Ascending aorta (tissue), 2 donors: ENCODE data around the gene PRPF31. TPM values are rescaled to one million over a fixed set of nuclear protein-coding genes. Genes with fewer than 3 reads are reported as not detected.
A peak's percentile ranks its signal among the peaks of the same experiment; 100 is the strongest.

Experiments
- DNase-seq, 2 donors: peaks; one replicate each; pipeline ENCODE4 v3.0.0-alpha.2; 2019; ENCODE audit warnings: low spot score in 2 of 2
- H3K27ac ChIP-seq, 2 donors: fragments of 200-600 bp; sonication (generic); one replicate each; pipeline ENCODE4 v1.5.1; 2016 to 2017; ENCODE audit warnings: mild to moderate bottlenecking in 1 of 2
- H3K27me3 ChIP-seq: fragments of 200-600 bp; sonication (generic); one replicate; pipeline ENCODE4 v1.5.1; 2017
- H3K36me3 ChIP-seq, 2 donors: fragments of 200-600 bp; sonication (generic); one replicate each; pipeline ENCODE4 v1.5.1; 2016
- H3K4me1 ChIP-seq, 2 donors: fragments of 200-600 bp; sonication (generic); one replicate each; pipeline ENCODE4 v1.5.1; 2016 to 2017; ENCODE audit warnings: mild to moderate bottlenecking in 1 of 2
- H3K4me3 ChIP-seq, 2 donors: fragments of 200-600 bp; sonication (generic); one replicate each; pipeline ENCODE4 v1.5.1; 2016 to 2017; ENCODE audit warnings: mild to moderate bottlenecking in 1 of 2
- H3K9me3 ChIP-seq, 2 donors: fragments of 200-600 bp; sonication (generic); one replicate each; pipeline ENCODE4 v1.5.1; 2016
- intact Hi-C: fragments of 100-400 bp; cut with DNase I; formaldehyde crosslinking; loops from one replicate; pipeline ENCODE4 v1.15.1; 2023
- total RNA-seq: library from RNA; depleted of rRNA; stranded (reverse); fragments of >200 nt; gene quantifications from one replicate; pipeline ENCODE4 v1.1.0, GENCODE V29; 2016
- TF ChIP-seq, protein P1 (sequence below), 3 experiments: fragments of 200-600 bp in 2 of 3; fragments of 450-650 bp in 1 of 3; sonication (generic) in 2 of 3; IDR thresholded peaks; one replicate each; pipeline ENCODE4 v1.5.1; 2016 to 2019; ENCODE audit warnings: antibody characterized with exemption in 3 of 3, mild to moderate bottlenecking in 1 of 3, moderate library complexity in 1 of 3

Gene PRPF31
- total RNA-seq, 1 donor from 2014 or later = 84.1 TPM

DNA sequence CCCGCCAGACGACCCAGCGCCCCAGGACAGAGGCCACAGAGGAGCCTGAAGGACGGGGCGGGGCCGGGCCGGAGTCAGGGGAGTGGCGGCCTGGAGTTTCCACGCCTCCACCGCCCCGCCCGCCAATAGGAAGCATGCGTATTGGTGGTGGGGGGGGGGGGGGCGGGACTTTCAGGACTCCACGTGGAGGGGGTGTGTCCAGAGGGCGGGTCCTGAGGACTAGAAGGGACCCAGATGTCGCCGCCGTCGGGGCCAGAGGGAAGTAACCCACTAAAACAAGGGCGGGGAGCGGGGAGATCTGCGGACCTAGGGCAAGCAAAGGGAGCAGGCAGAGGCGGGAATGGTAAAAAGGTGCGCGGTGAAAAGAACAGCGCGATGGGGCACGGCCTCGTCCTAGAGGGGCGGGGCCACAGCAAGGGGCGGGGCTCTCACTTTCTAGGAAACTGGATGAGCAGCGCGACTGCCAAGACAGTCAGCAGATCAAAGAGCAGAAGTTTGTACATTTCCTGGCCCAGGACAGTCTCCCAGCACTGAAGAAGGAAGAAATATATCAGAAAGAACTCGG is 46.8 kb downstream of the PRPF31 start:
- intact Hi-C loops = no loop called here
- H3K27ac ChIP-seq = no peak overlapping the region
- H3K4me1 ChIP-seq = peaks cover 15 to 21% of the 10 kb centered on the region in 2 donors

DNA sequence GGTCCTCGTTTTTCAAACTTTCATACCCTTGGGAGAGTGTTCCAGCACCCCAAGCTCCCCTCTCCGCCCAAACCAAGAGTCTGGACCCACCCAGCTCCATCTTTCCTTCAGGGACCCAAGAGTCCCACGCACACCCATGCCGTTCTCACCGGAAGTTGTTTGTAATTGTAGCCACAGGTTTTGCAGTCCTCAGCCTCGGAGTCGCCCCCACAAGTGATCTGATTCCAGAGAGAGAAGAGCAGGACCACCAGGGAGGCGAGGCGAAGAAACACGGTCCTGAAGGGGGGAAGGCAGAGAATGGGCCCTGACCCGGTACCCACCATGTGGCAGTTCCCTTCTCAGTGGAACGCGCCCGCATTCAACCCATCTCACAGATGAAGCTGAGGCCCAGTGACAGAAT is 47.3 kb downstream of the PRPF31 start:
- H3K4me3 ChIP-seq = peak overlapping the region in 1 of 2 donors; percentile 50
- TF ChIP-seq, protein P1, sequence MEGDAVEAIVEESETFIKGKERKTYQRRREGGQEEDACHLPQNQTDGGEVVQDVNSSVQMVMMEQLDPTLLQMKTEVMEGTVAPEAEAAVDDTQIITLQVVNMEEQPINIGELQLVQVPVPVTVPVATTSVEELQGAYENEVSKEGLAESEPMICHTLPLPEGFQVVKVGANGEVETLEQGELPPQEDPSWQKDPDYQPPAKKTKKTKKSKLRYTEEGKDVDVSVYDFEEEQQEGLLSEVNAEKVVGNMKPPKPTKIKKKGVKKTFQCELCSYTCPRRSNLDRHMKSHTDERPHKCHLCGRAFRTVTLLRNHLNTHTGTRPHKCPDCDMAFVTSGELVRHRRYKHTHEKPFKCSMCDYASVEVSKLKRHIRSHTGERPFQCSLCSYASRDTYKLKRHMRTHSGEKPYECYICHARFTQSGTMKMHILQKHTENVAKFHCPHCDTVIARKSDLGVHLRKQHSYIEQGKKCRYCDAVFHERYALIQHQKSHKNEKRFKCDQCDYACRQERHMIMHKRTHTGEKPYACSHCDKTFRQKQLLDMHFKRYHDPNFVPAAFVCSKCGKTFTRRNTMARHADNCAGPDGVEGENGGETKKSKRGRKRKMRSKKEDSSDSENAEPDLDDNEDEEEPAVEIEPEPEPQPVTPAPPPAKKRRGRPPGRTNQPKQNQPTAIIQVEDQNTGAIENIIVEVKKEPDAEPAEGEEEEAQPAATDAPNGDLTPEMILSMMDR (IDR thresholded peaks at IDR 0.05) = no peak
- H3K27ac ChIP-seq = no peak overlapping the region
- H3K36me3 ChIP-seq = peaks cover 1% of the 10 kb centered on the region in 2 donors
- no peak for DNase-seq
- H3K4me1 ChIP-seq = peaks cover 15 to 21% of the 10 kb centered on the region in 2 donors
- no peaks in the 10 kb centered on the region for H3K9me3 ChIP-seq
- peaks cover 4% of the 10 kb centered on the region for H3K27me3 ChIP-seq
- intact Hi-C loops = no loop called here

More for the DNA sequence above, 46.8 kb downstream of the PRPF31 start:
- DNase-seq = peak; percentile 39 to 88
- peak overlapping the region; percentile 32 to 50 for H3K4me3 ChIP-seq
- TF ChIP-seq, protein P1 (IDR thresholded peaks at IDR 0.05) = no peak
- H3K9me3 ChIP-seq = no peaks in the 10 kb centered on the region
- H3K36me3 ChIP-seq = peaks cover 7% of the 10 kb centered on the region in 2 donors
- peaks cover 4% of the 10 kb centered on the region for H3K27me3 ChIP-seq

DNA sequence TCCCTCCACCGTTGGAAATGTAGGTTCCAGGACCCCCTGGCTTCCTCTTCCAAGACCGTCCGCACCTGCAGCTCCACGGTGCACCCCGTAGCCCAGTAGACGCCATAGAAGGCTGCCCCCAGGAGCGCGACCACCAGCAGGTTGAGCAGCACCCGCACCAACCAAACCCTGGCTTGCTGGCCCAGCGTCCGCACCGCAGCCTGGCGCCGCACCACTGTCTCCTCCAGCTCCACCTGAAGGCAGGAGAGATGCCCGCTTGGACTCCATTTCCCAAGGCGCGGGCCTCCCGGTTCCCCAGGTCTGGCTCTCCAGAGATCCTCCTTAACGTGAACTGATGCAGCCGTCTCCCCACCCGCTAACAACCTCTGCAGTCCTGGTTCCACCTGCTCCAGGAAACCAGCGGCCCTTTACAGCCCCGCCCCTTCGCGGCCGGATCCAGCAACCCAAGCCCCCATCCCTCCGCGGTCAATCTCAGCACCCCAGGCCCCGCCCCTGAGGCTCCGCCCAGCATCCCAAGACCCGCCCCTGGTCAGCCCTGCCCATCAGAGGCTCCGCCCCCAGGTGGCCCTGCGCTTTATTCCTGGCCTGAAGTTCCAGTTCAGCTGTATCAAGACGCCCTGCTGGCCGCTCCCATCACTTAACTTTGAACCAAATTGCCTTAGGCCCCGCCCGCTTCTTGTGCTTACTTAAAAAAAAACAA is 49.0 kb downstream of the PRPF31 start:
- peak in 1 of 2 donors; percentile 80 for DNase-seq

DNA sequence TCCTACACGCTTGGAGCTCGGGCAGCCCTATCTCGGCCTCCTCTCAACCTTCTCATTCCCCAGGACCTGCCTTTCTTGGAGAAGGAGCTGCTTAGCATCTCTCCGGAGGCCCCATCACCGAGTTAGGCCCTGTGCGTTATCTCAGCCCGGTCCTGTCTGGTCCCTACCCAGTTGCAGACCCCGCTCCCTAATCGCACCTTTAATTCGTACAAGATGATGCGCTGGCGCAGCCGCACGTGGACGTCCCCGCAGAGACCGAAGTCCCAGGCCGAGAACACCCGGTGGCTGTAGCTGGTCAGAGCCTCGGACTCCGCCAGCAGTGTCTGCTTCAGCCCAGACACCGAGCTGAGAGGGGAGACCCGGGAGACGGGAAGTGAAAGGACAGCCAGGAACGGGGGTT is 49.7 kb downstream of the PRPF31 start:
- Histone ChIP-seq H3K27ac (no peak overlapping the region), H3K27me3 (peaks cover 4% of the 10 kb centered on the region), H3K4me1 (peaks cover 6 to 13% of the 10 kb centered on the region in 2 donors), H3K36me3 (no peaks in the 10 kb centered on the region), H3K9me3 (no peaks in the 10 kb centered on the region), H3K4me3 (no peak overlapping the region)
- intact Hi-C loops = no loop called here
- TF ChIP-seq, protein P1 (IDR thresholded peaks at IDR 0.05) = no peak
- DNase-seq = no peak

More for the DNA sequence above, 49.0 kb downstream of the PRPF31 start:
- peaks cover 7 to 14% of the 10 kb centered on the region in 2 donors for H3K4me1 ChIP-seq
- no peak overlapping the region for H3K27ac ChIP-seq
- no peak overlapping the region for H3K4me3 ChIP-seq
- no peaks in the 10 kb centered on the region for H3K9me3 ChIP-seq
- intact Hi-C loops = no loop called here
- TF ChIP-seq, protein P1 (IDR thresholded peaks at IDR 0.05) = no peak
- H3K36me3 ChIP-seq = no peaks in the 10 kb centered on the region
- peaks cover 4% of the 10 kb centered on the region for H3K27me3 ChIP-seq

DNA sequence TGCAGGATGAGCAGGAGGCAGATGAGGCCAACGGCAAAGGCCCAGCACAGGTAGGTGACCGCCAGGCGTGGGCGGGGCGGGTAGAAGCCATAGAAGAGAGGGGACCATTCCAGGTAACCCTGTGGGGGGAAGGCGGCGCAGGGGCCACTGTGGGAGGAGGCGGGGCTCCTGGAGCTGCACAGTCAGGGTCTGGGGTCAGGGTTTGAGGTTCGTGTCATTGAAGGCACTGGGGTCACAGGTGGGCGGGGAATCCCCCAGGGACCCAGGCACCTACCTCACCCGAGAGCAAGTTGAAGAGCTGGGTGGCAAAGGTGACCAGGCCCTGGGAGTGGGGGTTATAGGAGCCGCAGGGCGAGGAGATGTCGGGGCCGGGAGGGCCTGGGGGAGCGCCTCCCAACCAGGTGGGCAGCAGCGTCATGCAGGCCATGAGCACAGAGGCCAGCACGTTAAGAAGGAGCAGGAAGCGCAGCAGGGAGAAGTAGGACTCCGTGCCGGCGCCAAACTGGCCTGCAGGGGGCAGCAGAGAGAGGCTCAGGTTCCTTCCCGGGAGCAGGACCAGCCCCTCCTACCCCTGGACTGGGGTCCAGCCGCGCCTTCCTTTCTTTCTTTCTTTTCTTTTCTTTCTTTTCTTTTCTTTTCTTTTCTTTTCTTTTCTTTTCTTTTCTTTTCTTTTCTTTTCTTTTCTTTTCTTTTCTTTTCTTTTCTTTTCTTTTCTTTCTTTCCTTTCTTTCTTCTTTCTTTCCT is 52.8 kb downstream of the PRPF31 start:
- H3K27ac ChIP-seq = no peak overlapping the region
- H3K4me1 ChIP-seq = peaks cover 0 to 2% of the 10 kb centered on the region in 2 donors
- H3K4me3 ChIP-seq = no peak overlapping the region
- TF ChIP-seq, protein P1 (IDR thresholded peaks at IDR 0.05) = peak; percentile 71 to 83 (median 73)
- no peaks in the 10 kb centered on the region for H3K36me3 ChIP-seq
- no peaks in the 10 kb centered on the region for H3K9me3 ChIP-seq
- no peaks in the 10 kb centered on the region for H3K27me3 ChIP-seq
- intact Hi-C loops = loop anchor here (1.0 kb wide), 1 partner anchor 63 kb away; no protein-coding TSS in a partner anchor
- peak; percentile 51 to 93 for DNase-seq
